CD4-positive, alpha-beta T cell treated with Interleukin-2 at 100 ng/mL for 4 hours (primary cell): ENCODE data around the gene RXRA.

Experiments
- DNase-seq: peaks from one replicate; pipeline ENCODE4 v3.0.0-alpha.2; 2020; ENCODE audit warnings: low spot score

RXRA gene

GRCh38 chr9:134338394-134339182 is 12.3 kb downstream of the RXRA start:
- no peak for DNase-seq

DNA sequence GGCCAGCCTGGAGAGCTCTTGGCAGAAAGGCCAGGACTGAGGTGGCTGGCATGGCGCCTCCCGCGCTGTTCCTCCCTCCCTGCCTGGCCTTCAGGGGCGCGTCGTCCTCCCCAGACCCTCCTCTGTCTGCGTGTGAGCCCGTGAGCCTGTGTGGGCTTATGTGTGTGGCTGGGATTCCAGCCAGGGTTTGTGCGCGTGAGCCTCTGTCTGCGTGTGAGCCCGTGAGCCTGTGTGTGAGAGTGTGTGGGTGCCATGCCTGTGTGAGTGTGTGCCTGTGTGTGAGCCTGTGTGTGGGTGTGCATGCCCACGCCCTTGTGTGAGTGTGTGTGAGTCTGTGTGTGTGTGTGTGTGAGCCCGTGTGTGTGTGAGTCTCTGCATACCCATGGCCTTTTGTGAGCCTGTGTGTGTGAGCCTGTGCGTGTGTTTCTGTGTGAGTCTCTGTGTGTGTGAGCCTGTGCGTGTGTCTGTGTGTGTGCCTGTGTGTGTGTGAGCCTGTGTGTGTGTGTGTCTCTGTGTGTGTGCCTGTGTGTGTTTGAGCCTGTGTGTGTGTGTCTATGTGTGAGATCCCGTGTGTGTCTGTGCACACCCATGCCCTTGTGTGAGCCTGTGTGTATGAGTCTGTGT is 13.0 kb downstream of the RXRA start:
- no peak for DNase-seq

- DNase-seq, result no peak
Observed at GRCh38 chr9:134340475-134341160, 14.4 kb downstream of the RXRA start.

GRCh38 chr9:134341306-134341705 is 15.1 kb downstream of the RXRA start:
- DNase-seq, result no peak

DNA sequence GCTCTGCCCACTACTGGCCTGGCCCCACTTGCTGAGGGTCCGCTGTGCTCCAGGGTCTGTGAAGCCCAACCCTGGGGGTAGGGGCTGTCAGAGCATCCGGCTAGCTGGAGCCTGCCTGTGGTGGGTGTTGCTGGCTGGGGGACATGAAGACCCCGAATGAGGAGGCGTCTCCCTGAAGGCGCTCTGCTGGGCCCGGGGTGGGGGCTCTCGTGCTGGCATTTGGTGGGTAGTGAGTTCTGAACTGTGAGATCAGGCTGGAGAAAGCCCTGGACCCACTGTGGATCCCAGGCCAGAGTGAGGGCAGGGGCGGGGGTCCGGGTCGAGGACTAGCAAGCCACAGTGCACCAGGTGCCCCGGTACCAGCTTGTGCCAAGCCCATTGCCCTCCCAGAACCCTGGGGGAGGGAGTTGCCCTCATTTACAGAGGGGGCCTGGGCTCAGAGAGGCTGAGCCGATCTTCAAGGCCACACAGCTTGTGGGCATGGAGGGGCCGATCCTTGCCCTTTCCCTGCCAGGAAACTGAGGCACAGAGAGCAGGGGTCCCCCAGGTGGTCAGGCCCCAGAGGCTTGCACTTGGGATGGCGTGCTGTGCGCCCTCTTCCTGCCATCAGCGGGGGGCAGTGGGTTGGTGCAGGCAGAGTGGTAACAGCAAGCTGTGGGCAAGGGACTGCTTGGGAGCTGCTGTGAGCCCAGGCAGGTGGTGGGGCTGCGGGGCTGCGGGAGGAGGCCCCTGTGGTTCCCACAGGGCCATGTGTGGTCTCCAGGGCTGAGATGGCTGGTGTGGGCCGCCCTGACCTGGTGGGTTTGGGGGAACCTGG is 15.9 kb downstream of the RXRA start:
- DNase-seq, result no peak

GRCh38 chr9:134342746-134343115 is 16.5 kb downstream of the RXRA start:
- DNase-seq, result no peak

- no peak for DNase-seq
Observed at GRCh38 chr9:134343637-134344036, 17.4 kb downstream of the RXRA start.

GRCh38 chr9:134344068-134344799 is 18.0 kb downstream of the RXRA start:
- DNase-seq, result peak; percentile 35

DNA sequence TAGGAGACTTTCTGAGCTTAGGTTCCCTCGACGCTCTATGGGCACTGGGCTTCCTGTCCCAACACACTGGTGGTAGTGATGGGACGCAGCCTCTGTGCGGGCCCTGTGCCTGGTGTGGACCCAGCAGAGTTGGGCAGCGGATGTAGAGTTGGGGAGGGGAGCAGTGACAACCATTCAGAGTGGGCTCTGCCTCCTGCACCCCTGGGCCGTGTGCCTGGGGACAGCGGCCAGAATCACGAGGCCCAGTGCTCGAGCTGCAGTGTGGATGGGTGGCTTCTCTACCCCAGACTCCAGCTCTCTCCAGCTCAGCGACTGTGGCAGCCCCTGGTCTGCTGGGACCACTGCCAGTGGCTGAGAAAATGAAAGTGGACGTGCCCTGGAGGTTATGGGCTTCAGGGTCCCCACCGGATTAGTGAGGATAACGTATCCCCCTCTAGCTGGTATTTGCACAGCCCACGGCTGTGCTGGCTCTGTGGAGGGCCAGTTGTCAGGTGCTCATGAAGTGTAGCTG is 18.6 kb downstream of the RXRA start:
- DNase-seq, result no peak

- DNase-seq, result no peak
Observed at GRCh38 chr9:134345737-134346136, 19.5 kb downstream of the RXRA start.

GRCh38 chr9:134346151-134346550 is 19.9 kb downstream of the RXRA start:
- DNase-seq, result no peak

GRCh38 chr9:134346840-134347583 is 20.8 kb downstream of the RXRA start:
- DNase-seq, result no peak

DNA sequence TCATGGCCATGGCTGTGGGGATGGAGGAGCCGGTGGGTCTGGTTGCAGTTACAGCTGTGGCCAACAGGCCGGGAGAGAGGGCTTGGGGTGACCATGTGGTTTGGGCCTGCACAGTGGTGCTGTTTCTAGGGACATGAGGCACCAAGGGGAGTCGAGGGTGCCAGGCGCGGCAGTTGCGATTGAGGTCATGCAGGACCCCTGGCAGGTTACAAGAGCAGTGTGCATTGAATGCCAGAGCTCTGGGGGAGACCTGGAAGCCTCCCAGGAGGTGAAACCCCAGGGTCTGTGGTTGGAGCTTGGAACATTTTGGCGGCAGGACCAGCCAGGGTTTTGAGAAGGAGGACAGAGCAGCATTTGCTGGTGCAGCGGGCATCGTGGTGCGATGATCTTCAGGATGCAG is 21.7 kb downstream of the RXRA start:
- DNase-seq, result no peak

DNA sequence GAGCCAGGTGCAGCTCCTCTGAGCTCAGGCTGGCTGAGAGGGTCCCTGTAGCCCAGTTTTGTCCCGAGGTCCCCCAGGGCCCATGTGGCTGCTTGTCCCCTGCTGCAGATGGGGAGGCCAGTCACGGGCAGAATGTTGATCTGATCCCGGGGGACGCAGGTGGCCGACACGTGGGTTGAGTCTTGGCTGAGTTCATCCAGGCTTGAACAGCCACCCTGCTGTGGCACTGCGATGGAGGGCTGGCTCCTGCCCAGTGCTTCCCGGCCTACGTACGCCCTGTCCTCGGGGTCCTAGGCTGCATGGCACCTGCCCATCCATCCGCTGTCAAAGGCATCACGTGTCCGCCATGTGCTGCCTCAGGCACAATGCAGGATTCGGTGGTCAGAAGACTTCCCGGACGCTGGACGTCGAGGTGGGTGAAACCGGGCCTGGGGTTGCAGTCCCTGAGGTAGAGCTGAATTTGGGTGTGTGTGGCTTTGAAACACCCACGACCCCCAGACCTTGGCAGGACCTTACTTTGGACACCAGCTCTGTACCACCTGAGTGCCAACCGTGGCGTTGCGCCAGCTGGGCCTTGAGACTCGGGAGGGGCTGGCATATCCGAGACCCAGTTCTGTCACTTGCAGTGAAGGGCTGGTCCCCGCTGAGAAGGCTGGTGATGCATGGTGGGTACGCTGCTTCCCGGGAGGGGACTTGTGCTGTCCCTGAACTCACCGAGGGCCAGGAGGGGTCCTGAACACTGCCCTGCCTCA is 22.3 kb downstream of the RXRA start:
- no peak for DNase-seq

GRCh38 chr9:134349936-134350335 is 23.7 kb downstream of the RXRA start:
- no peak for DNase-seq

- DNase-seq, result no peak
Observed at GRCh38 chr9:134350416-134350994, 24.2 kb downstream of the RXRA start.

GRCh38 chr9:134351606-134352176 is 25.4 kb downstream of the RXRA start:
- DNase-seq, result no peak

GRCh38 chr9:134352247-134352933 is 26.1 kb downstream of the RXRA start:
- DNase-seq, result no peak

- DNase-seq, result no peak
Observed at GRCh38 chr9:134353539-134353938, 27.3 kb downstream of the RXRA start.
